Vagina (tissue), 2 donors: Measurements from ENCODE around the gene ATP6V0C. TPM values are rescaled to one million over a fixed set of nuclear protein-coding genes. Genes with fewer than 3 reads are reported as not detected.

Experiments
- DNase-seq, 2 donors: peaks; one replicate each; pipeline ENCODE4 v3.0.0-alpha.2; 2017; ENCODE audit errors: extremely low spot score in 2 of 2
- H3K27ac ChIP-seq: fragments of 200-600 bp; sonication (generic); one replicate; pipeline ENCODE4 v1.5.1; 2019
- H3K27me3 ChIP-seq: fragments of 200-600 bp; sonication (generic); one replicate; pipeline ENCODE4 v1.5.1; 2019
- H3K36me3 ChIP-seq, 2 donors: fragments of 200-600 bp; sonication (generic); one replicate each; pipeline ENCODE4 v1.5.1; 2017 to 2019
- H3K4me1 ChIP-seq: fragments of 200-600 bp; sonication (generic); one replicate; pipeline ENCODE4 v1.5.1; 2019
- H3K4me3 ChIP-seq, 2 donors: fragments of 200-600 bp; sonication (generic); 1 replicate in 1 of 2; 2 replicates in 1 of 2; pipeline ENCODE4 v1.5.1; 2016 to 2019
- H3K9me3 ChIP-seq: fragments of 200-600 bp; sonication (generic); one replicate; pipeline ENCODE4 v1.5.1; 2019
- CTCF ChIP-seq, 3 experiments: fragments of 450-650 bp in 2 of 3; fragments of 200-600 bp in 1 of 3; sonication (generic) in 1 of 3; IDR thresholded peaks; one replicate each; pipeline ENCODE4 v1.5.1; 2017 to 2019; ENCODE audit warnings: antibody characterized with exemption in 3 of 3, mild to moderate bottlenecking in 2 of 3, moderate library complexity in 2 of 3
- POLR2A ChIP-seq, 2 donors: fragments of 450-650 bp; IDR thresholded peaks; one replicate each; pipeline ENCODE4 v1.6.1; 2017; ENCODE audit warnings: antibody characterized with exemption in 2 of 2, mild to moderate bottlenecking in 2 of 2, moderate library complexity in 2 of 2
- POLR2AphosphoS5 ChIP-seq, 2 donors: sonication (generic); formaldehyde crosslinking; IDR thresholded peaks; one replicate each; pipeline ENCODE4 v1.9.0; 2017; ENCODE audit warnings: antibody characterized with exemption in 2 of 2, mild to moderate bottlenecking in 2 of 2, low read depth in 1 of 2; ENCODE audit not compliant: insufficient read depth in 1 of 2
- intact Hi-C: fragments of 100-400 bp; cut with DNase I; formaldehyde crosslinking; loops from one replicate; pipeline ENCODE4 v1.15.1; 2023
- total RNA-seq: library from RNA; depleted of rRNA; stranded (reverse); fragments of >200 nt; gene quantifications from one replicate; pipeline ENCODE4 v1.2.3, GENCODE V29; 2016

Gene ATP6V0C
- total RNA-seq: 133 TPM

- Histone ChIP-seq H3K9me3 (no peaks in the 10 kb centered on the region), H3K27ac (peak within 1 kb of the TSS; percentile 99), H3K36me3 (no peaks in the 10 kb centered on the region), H3K4me3 (peak within 1 kb of the TSS; percentile 98 to 100), H3K4me1 (peaks cover 50% of the 10 kb centered on the region), H3K27me3 (no peaks in the 10 kb centered on the region)
- intact Hi-C loops: loop anchor here (10.0 kb wide), 2 partner anchors 259 to 359 kb away; partner anchors contain the start of genes ECI1 and TRAF7
- TF ChIP-seq POLR2AphosphoS5 (IDR thresholded peaks at IDR 0.05; ENCODE audit: insufficient read depth in 1 of 2, low read depth in 1 of 2): peak in 1 of 2 donors; percentile 70
- no peak for TF ChIP-seq CTCF (IDR thresholded peaks at IDR 0.05)
- TF ChIP-seq POLR2A (IDR thresholded peaks at IDR 0.05): peak; percentile 20 to 88
- no peak for DNase-seq
Observed at GRCh38 chr16:2513405-2514332, at the start of gene ATP6V0C. Gene ATP6V0C (plus strand): TSS chr16:2513952. CDS start chr16:2514104, 152 bp downstream.

- no peak for DNase-seq
- no peaks in the 10 kb centered on the region for H3K36me3 ChIP-seq
- no peak for TF ChIP-seq POLR2AphosphoS5 (IDR thresholded peaks at IDR 0.05; ENCODE audit: insufficient read depth in 1 of 2, low read depth in 1 of 2)
- TF ChIP-seq POLR2A (IDR thresholded peaks at IDR 0.05): no peak
- no peak for TF ChIP-seq CTCF (IDR thresholded peaks at IDR 0.05)
- H3K27me3 ChIP-seq: no peaks in the 10 kb centered on the region
- H3K4me1 ChIP-seq: peaks cover 30% of the 10 kb centered on the region
- intact Hi-C loops: no loop called here
- H3K27ac ChIP-seq: no peak overlapping the region
- H3K9me3 ChIP-seq: no peaks in the 10 kb centered on the region
- no peak overlapping the region for H3K4me3 ChIP-seq
Observed at GRCh38 chr16:2464333-2464732, 49.4 kb upstream of the ATP6V0C start.

GRCh38 chr16:2465653-2466415 lies 47.9 kb upstream of the ATP6V0C start:
- H3K36me3 ChIP-seq: no peaks in the 10 kb centered on the region
- H3K27me3 ChIP-seq: no peaks in the 10 kb centered on the region
- intact Hi-C loops: no loop called here
- no peak overlapping the region for H3K27ac ChIP-seq
- DNase-seq: no peak
- no peak for TF ChIP-seq POLR2A (IDR thresholded peaks at IDR 0.05)
- no peak for TF ChIP-seq CTCF (IDR thresholded peaks at IDR 0.05)
- TF ChIP-seq POLR2AphosphoS5 (IDR thresholded peaks at IDR 0.05; ENCODE audit: insufficient read depth in 1 of 2, low read depth in 1 of 2): no peak
- H3K9me3 ChIP-seq: no peaks in the 10 kb centered on the region
- peaks cover 33% of the 10 kb centered on the region for H3K4me1 ChIP-seq
- H3K4me3 ChIP-seq: no peak overlapping the region

- intact Hi-C loops: no loop called here
- no peak for TF ChIP-seq POLR2AphosphoS5 (IDR thresholded peaks at IDR 0.05; ENCODE audit: insufficient read depth in 1 of 2, low read depth in 1 of 2)
- TF ChIP-seq CTCF (IDR thresholded peaks at IDR 0.05): no peak
- no peak for TF ChIP-seq POLR2A (IDR thresholded peaks at IDR 0.05)
- peaks cover 42% of the 10 kb centered on the region for H3K4me1 ChIP-seq
- H3K9me3 ChIP-seq: no peaks in the 10 kb centered on the region
- H3K27ac ChIP-seq: peak overlapping the region; percentile 80
- H3K27me3 ChIP-seq: no peaks in the 10 kb centered on the region
- peak overlapping the region; percentile 47 to 57 for H3K4me3 ChIP-seq
- no peak for DNase-seq
- H3K36me3 ChIP-seq: no peaks in the 10 kb centered on the region
Observed at GRCh38 chr16:2466667-2467527, 46.9 kb upstream of the ATP6V0C start.
